ENCODE measurements around the gene CUL7.
"Not testable (repeated sequence)": the region's sequence is repeated elsewhere in the genome, so short reads cannot be mapped to it uniquely, and the experiment has no call there.

Gene CUL7

DNA sequence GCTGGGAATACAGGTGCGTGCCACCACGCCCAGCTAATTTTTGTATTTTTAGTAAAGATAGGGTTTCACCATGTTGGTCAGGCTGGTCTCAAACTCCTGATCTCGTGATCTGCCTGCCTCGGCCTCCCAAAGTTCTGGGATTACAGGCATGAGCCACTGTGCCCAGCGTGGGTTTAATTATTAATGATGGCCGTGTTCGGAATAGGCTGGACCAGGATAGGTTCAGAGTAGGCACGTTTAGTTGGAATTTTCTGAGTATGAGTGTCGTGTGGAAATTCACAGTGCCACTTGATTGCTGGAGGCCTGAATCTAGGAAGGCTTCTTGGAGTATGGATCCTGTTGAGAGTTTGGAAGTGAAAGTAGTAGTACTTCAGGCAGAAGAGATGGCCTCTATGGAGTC is 55.4 kb downstream of the CUL7 start:
- not testable (repeated sequence) for H3K27me3 ChIP-seq (ENCODE audit: insufficient read depth, low read length); H3K27ac ChIP-seq (ENCODE audit: low read depth, low read length); H3K36me3 ChIP-seq (ENCODE audit: insufficient read depth, low read length); H3K4me1 ChIP-seq (ENCODE audit: control insufficient read depth, insufficient read depth, low read length, unreplicated experiment); H3K79me2 ChIP-seq (ENCODE audit: control insufficient read depth, insufficient read depth, low read length, unreplicated experiment); H2AFZ ChIP-seq (ENCODE audit: low read length, unreplicated experiment); H3K4me3 ChIP-seq (ENCODE audit: low read depth, low read length)

GRCh38 chr6:42996513-42996912 is 57.1 kb downstream of the CUL7 start:
- Histone ChIP-seq H3K27me3 (ENCODE audit: insufficient read depth, low read length) (no peaks in the 10 kb centered on the region), H3K79me2 (ENCODE audit: control insufficient read depth, insufficient read depth, low read length, unreplicated experiment) (no peaks in the 10 kb centered on the region), H3K4me3 (ENCODE audit: low read depth, low read length) (no peak overlapping the region), H3K36me3 (ENCODE audit: insufficient read depth, low read length) (no peaks in the 10 kb centered on the region), H2AFZ (ENCODE audit: low read length, unreplicated experiment) (no peak overlapping the region), H3K27ac (ENCODE audit: low read depth, low read length) (no peak overlapping the region), H3K4me1 (ENCODE audit: control insufficient read depth, insufficient read depth, low read length, unreplicated experiment) (no peaks in the 10 kb centered on the region)

GRCh38 chr6:42993445-42993844 is 60.2 kb downstream of the CUL7 start:
- Histone ChIP-seq H3K36me3 (ENCODE audit: insufficient read depth, low read length) (no peaks in the 10 kb centered on the region), H3K4me1 (ENCODE audit: control insufficient read depth, insufficient read depth, low read length, unreplicated experiment) (peaks cover 1% of the 10 kb centered on the region), H3K27ac (ENCODE audit: low read depth, low read length) (no peak overlapping the region), H2AFZ (ENCODE audit: low read length, unreplicated experiment) (no peak overlapping the region), H3K79me2 (ENCODE audit: control insufficient read depth, insufficient read depth, low read length, unreplicated experiment) (no peaks in the 10 kb centered on the region), H3K4me3 (ENCODE audit: low read depth, low read length) (no peak overlapping the region), H3K27me3 (ENCODE audit: insufficient read depth, low read length) (no peaks in the 10 kb centered on the region)

DNA sequence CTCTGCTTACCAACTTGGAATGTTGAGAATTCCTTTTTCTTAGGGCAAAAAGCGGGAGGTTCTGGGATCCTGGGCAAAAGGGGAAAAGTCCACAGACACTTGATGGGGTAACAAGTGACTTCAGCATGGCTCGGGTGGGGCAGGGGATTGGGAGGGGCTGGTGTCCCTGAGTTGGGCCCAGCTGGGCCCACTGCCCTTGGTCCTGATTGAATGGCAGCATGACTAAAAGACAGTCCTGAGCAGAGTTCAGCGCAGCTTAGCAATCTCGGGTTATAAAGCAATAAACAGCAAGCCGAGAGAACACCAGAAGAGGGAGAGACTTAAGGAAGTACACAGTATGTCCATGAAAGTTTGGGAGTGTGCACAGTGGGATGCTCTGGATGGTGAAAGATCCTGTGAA is 63.7 kb downstream of the CUL7 start:
- Histone ChIP-seq H3K27ac (ENCODE audit: low read depth, low read length) (no peak overlapping the region), H3K27me3 (ENCODE audit: insufficient read depth, low read length) (no peaks in the 10 kb centered on the region), H3K79me2 (ENCODE audit: control insufficient read depth, insufficient read depth, low read length, unreplicated experiment) (peaks cover 14% of the 10 kb centered on the region), H3K4me1 (ENCODE audit: control insufficient read depth, insufficient read depth, low read length, unreplicated experiment) (peaks cover 26% of the 10 kb centered on the region), H3K36me3 (ENCODE audit: insufficient read depth, low read length) (no peaks in the 10 kb centered on the region), H3K4me3 (ENCODE audit: low read depth, low read length) (no peak overlapping the region), H2AFZ (ENCODE audit: low read length, unreplicated experiment) (no peak overlapping the region)

- Histone ChIP-seq H3K4me3 (ENCODE audit: low read depth, low read length) (no peak overlapping the region), H3K27ac (ENCODE audit: low read depth, low read length) (no peak overlapping the region), H3K4me1 (ENCODE audit: control insufficient read depth, insufficient read depth, low read length, unreplicated experiment) (peaks cover 26% of the 10 kb centered on the region), H3K36me3 (ENCODE audit: insufficient read depth, low read length) (no peaks in the 10 kb centered on the region), H3K27me3 (ENCODE audit: insufficient read depth, low read length) (no peaks in the 10 kb centered on the region), H2AFZ (ENCODE audit: low read length, unreplicated experiment) (no peak overlapping the region), H3K79me2 (ENCODE audit: control insufficient read depth, insufficient read depth, low read length, unreplicated experiment) (peaks cover 14% of the 10 kb centered on the region)
Measured at GRCh38 chr6:42988486-42989020, 65.1 kb downstream of the CUL7 start.

All from ACC112 (cell line).